A549 treated with Hydrocortisone at 1 μM for 4 hours (cell line): ENCODE data around the gene NOVA1. TPM values are rescaled to one million over a fixed set of nuclear protein-coding genes. Genes with fewer than 3 reads are reported as not detected.

ENCODE experiments used
- total RNA-seq: library from RNA; stranded (reverse); fragments of 200-300 nt; extraction: Qiagen RNA extraction; gene quantifications from 5 replicates; pipeline ENCODE4 v1.2.3, GENCODE V29; 2022

The NOVA1 gene, protein sequence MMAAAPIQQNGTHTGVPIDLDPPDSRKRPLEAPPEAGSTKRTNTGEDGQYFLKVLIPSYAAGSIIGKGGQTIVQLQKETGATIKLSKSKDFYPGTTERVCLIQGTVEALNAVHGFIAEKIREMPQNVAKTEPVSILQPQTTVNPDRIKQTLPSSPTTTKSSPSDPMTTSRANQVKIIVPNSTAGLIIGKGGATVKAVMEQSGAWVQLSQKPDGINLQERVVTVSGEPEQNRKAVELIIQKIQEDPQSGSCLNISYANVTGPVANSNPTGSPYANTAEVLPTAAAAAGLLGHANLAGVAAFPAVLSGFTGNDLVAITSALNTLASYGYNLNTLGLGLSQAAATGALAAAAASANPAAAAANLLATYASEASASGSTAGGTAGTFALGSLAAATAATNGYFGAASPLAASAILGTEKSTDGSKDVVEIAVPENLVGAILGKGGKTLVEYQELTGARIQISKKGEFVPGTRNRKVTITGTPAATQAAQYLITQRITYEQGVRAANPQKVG
- total RNA-seq, result 3.4 to 4.7 TPM (median 4.0 TPM) in 5 replicates

DNA sequence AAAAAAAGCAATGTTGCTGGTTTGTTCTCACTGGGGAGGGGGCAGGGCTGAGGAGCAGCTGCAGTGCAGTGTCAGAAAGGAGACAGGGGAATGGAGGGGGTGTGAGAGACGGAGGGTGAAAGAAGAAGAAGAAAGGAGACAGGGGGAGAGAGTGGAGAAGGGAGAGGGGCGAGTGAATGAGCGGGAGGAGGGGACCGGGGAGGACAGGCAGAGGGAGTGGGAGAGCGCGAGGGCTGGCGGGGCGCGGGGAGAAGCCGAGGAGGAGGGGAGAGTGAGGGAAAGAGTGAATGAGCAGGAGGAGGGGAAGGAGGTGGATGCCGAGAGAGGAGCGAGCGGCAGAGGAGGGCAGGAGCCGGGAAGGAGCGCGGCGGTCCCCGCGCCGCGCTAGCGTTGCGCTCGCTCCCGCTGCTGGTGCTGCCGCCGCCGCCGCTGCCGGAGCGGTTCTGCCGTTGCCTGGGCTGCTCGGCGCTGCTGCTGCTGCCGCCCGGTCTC lies at the start of gene NOVA1:
NOVA1 (minus strand) TSS at position 445 of the 492 bp plus-strand sequence. CDS start 597 bp downstream, outside the sequence.

